Measurements from ENCODE around the gene CPVL. TPM values are rescaled to one million over a fixed set of nuclear protein-coding genes. Genes with fewer than 3 reads are reported as not detected.

Gene CPVL
- total RNA-seq, 1 donor from 2014 or later = 86.3 TPM

DNA sequence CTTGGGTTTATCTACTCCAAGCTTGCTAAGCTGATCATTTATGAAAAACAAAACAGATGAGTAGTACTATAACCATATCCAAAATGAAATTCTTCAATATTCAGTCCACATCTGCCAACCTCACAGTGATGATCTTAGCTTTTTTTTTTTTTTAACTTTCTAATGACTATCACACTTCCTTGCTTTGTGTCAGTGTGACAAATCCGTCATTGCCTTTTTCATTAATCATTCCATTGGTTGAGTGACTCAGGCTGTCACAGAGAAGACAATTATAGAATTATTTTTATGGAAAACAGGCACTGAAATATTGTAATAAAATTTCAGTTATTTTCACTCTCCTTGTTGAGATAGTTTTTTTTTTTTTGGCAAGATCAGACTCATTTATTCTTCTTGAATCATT lies 70.7 kb downstream of the CPVL start:
- no peak overlapping the region for H3K27ac ChIP-seq (replicated peaks)
- H3K4me3 ChIP-seq = no peak overlapping the region
- no peaks in the 10 kb centered on the region for H3K4me1 ChIP-seq
- intact Hi-C loops (cut with micrococcal nuclease) = no loop called here
- TF ChIP-seq, protein P1, sequence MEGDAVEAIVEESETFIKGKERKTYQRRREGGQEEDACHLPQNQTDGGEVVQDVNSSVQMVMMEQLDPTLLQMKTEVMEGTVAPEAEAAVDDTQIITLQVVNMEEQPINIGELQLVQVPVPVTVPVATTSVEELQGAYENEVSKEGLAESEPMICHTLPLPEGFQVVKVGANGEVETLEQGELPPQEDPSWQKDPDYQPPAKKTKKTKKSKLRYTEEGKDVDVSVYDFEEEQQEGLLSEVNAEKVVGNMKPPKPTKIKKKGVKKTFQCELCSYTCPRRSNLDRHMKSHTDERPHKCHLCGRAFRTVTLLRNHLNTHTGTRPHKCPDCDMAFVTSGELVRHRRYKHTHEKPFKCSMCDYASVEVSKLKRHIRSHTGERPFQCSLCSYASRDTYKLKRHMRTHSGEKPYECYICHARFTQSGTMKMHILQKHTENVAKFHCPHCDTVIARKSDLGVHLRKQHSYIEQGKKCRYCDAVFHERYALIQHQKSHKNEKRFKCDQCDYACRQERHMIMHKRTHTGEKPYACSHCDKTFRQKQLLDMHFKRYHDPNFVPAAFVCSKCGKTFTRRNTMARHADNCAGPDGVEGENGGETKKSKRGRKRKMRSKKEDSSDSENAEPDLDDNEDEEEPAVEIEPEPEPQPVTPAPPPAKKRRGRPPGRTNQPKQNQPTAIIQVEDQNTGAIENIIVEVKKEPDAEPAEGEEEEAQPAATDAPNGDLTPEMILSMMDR (IDR thresholded peaks at IDR 0.05; ENCODE audit: borderline replicate concordance) = no peak
- H3K27me3 ChIP-seq (ENCODE audit: low read depth) = no peaks in the 10 kb centered on the region
- no peak for DNase-seq
- no peaks in the 10 kb centered on the region for H3K36me3 ChIP-seq
- H3K9me3 ChIP-seq (replicated peaks) = no peaks in the 10 kb centered on the region

DNA sequence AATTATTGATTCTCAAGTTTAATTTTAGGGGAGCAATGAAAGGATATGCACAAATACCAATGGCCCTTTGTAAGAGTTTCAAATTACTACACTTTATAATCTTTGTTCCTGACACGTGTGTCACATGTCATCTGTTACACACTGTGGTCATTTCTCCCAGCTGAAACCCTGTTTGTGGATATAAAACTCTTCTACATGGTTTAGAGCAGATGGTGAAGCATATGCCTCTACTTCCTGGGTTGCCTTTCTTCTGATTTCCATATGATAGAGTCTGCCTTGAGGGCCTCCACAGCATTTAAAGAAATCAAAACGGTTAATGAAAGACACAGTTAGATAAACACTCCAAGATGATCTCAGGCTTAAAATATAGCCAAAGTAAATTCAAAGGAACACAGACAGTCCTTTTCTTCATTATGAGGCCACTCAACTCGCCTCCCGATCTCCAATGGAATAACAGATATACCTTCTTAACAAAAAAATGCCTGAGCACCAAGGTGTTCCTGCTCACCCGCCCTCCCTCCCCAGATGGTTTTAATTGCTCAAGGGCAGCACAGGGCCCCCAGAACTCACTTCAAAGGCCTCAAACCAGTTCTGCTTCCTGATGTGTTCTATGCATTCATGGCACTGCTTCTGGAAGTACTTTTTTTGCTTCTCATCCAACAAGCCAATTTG lies 75.0 kb downstream of the CPVL start:
- DNase-seq = no peak
- Histone ChIP-seq H3K27me3 (ENCODE audit: low read depth) (no peaks in the 10 kb centered on the region), H3K27ac (replicated peaks) (no peak overlapping the region), H3K9me3 (replicated peaks) (no peaks in the 10 kb centered on the region), H3K4me1 (no peaks in the 10 kb centered on the region), H3K4me3 (no peak overlapping the region), H3K36me3 (peaks cover 3% of the 10 kb centered on the region)
- TF ChIP-seq, protein P1 (IDR thresholded peaks at IDR 0.05; ENCODE audit: borderline replicate concordance) = no peak
- intact Hi-C loops (cut with micrococcal nuclease) = no loop called here

DNA sequence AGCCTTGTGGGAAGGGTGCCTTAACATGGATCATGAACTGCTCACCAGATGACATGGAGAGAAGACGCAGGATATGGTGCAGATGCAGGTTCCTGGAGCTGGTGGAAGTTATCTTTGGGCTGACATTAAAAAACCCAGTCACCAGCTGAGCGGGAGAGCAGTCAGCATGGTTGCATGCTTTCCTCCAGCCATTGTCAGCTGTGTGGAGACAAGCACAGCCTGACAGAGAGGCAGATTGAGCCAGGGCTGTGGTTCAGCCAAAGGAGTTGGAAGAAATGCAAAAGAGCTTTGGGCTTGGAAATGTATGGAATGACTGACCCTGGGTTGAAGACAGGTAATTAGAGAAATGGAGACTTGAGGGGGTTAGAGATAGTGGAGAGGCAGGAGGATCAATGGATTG lies 79.7 kb downstream of the CPVL start:
- TF ChIP-seq, protein P1 (IDR thresholded peaks at IDR 0.05; ENCODE audit: borderline replicate concordance) = no peak
- Histone ChIP-seq H3K4me1 (peaks cover 3% of the 10 kb centered on the region), H3K9me3 (replicated peaks) (no peaks in the 10 kb centered on the region), H3K4me3 (no peak overlapping the region), H3K27ac (replicated peaks) (no peak overlapping the region), H3K27me3 (ENCODE audit: low read depth) (no peaks in the 10 kb centered on the region), H3K36me3 (peaks cover 3% of the 10 kb centered on the region)
- intact Hi-C loops (cut with micrococcal nuclease) = no loop called here
- no peak for DNase-seq

DNA sequence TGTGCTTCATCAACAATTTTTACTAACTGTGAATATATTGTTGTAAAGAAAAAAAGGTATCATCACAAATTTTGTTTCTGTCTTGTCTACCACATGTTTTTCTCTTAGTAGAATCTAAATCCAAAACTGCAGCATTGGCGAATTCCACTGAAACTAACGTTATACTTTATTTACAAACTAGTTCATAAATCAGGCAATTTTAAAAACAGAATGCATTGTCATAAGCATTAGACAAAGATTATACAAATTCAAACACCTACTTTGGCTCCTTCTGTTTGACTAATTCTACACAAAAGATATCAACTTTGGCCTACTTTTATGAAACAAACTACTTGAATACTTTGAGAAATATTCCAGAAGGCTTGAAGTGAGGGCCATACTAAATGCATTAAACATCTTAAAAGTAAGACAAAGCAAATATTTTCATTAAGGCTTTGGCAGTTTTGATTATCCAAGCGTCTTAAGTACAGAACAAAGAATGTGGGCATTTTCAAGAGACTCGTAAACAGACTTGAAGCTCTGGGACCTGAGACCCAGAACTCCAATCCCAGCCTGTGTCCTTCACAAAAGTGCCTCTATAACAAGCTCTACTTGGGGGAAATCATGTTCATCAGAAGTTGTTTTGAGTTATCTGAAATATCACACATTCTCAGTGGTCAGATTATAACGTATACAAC lies 81.0 kb downstream of the CPVL start:
- Histone ChIP-seq H3K4me1 (peaks cover 3% of the 10 kb centered on the region), H3K9me3 (replicated peaks) (no peaks in the 10 kb centered on the region), H3K36me3 (peaks cover under 1% of the 10 kb centered on the region), H3K27ac (replicated peaks) (no peak overlapping the region), H3K27me3 (ENCODE audit: low read depth) (no peaks in the 10 kb centered on the region), H3K4me3 (no peak overlapping the region)
- TF ChIP-seq, protein P1 (IDR thresholded peaks at IDR 0.05; ENCODE audit: borderline replicate concordance) = no peak
- intact Hi-C loops (cut with micrococcal nuclease) = no loop called here
- no peak for DNase-seq

DNA sequence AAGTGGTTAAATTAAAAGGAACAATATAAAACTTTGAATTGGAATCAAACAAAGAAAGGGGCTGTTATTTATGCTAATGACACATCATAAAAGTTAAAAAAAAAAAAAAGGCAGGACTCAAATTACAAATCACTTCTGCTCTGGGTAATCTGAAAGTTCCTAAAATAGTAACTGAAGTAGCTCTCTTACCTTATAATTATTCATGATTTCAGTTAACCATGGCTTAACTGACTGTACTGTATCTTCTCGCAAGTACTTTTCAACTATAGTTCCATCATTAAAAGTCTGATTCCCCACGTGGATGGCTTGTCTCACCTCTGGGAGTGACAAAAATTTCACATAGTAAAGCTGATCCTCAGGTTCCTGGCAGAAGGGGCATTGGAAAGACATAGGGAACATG lies 82.5 kb downstream of the CPVL start:
- Histone ChIP-seq H3K9me3 (replicated peaks) (no peaks in the 10 kb centered on the region), H3K4me3 (no peak overlapping the region), H3K4me1 (peaks cover 3% of the 10 kb centered on the region), H3K36me3 (no peaks in the 10 kb centered on the region), H3K27ac (replicated peaks) (no peak overlapping the region), H3K27me3 (ENCODE audit: low read depth) (no peaks in the 10 kb centered on the region)
- intact Hi-C loops (cut with micrococcal nuclease) = no loop called here
- TF ChIP-seq, protein P1 (IDR thresholded peaks at IDR 0.05; ENCODE audit: borderline replicate concordance) = no peak
- DNase-seq = no peak
